Measurements from ENCODE around the gene GABRG3. TPM values are rescaled to one million over a fixed set of nuclear protein-coding genes. Genes with fewer than 3 reads are reported as not detected.

The GABRG3 gene
- total RNA-seq, 1 donor from 2014 or later = not detected

DNA sequence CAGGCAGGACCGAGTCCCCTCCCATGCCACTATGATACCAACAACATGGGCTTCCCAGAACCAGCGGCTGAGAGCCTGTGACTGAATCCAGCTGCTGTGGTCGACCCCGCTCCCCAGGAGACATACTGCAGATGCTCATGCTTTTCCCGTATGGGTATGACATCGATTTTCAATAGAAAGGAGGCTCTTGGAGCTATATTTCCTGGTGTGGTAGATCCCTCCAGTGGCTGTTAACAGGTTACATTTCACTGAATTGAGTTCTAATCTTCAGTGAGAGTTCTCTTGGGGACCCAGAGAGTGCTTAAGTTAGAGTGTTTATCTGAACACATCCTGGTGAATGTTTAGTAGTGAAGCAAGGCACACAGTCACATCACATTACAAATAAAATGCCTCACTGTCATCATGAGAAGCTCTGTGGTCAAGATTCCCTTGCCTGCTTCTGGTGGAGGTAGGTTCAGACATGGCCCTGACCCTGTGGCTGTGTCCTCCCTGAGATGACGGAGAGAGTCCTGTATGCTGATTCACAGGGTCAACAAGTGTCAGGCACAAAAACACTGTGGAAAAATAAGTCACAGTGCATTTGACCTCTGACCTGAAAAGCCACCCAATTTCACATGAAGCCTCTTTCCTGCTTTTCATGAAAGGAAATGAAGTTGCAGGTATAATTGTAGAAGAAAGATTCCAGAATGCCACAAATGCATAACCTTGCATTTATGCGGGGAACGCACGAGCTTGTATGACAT is 110.9 kb downstream of the GABRG3 start:
- H3K9me3 Mint-ChIP-seq = peaks cover 35% of the 10 kb centered on the region
- no peak for DNase-seq (ENCODE audit: low spot score)
- H3K27me3 Mint-ChIP-seq (ENCODE audit: low read depth) = no peaks in the 10 kb centered on the region
- intact Hi-C loops (cut with micrococcal nuclease) = no loop called here
- H3K36me3 Mint-ChIP-seq (ENCODE audit: low read depth) = no peaks in the 10 kb centered on the region
- no peak overlapping the region for H3K4me3 Mint-ChIP-seq (ENCODE audit: low read depth)
- no peak overlapping the region for H3K27ac Mint-ChIP-seq
- H3K4me1 Mint-ChIP-seq (ENCODE audit: low read depth) = no peaks in the 10 kb centered on the region

DNA sequence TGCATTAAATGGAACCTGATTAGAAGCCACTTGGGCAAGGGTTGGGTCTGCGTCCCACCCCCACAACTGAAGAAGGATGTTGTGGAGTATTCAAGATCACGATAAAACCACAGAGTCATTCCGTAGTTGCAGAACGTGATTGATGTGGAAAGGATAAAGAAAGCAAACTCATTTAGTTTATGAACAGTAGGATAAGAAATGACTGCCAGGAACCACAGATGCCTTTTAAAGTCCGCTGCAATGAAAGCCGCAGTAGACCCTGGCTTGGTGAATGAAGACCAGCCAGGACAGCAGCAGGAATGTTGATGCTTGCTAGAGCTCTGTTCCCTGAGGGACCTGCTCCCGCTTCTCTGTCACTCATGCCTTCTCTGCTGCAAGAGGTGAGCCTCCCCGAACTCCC is 111.5 kb downstream of the GABRG3 start:
- no peaks in the 10 kb centered on the region for H3K27me3 Mint-ChIP-seq (ENCODE audit: low read depth)
- no peaks in the 10 kb centered on the region for H3K4me1 Mint-ChIP-seq (ENCODE audit: low read depth)
- H3K36me3 Mint-ChIP-seq (ENCODE audit: low read depth) = no peaks in the 10 kb centered on the region
- H3K4me3 Mint-ChIP-seq (ENCODE audit: low read depth) = no peak overlapping the region
- no peak for DNase-seq (ENCODE audit: low spot score)
- no peak overlapping the region for H3K27ac Mint-ChIP-seq
- intact Hi-C loops (cut with micrococcal nuclease) = no loop called here
- peaks cover 33% of the 10 kb centered on the region for H3K9me3 Mint-ChIP-seq

DNA sequence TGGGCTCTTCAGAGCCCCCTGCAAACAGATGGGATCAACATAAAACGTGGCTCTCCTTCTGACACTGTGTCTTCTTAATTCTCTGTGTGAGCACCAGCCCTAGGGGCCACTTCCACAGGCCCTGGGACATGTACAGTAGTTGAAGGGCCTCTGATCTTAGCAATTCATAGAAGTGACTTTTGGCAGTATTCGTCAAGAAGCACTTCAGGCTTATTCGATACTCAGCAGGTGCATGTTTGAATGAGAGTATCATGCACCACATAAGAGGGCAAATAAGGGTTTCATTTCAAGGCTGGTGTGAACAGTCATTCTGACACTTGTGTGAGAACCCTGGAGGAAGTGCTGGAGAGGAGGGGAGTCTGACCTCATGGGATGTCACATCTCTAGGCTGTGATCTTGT is 113.9 kb downstream of the GABRG3 start:
- no peaks in the 10 kb centered on the region for H3K36me3 Mint-ChIP-seq (ENCODE audit: low read depth)
- DNase-seq (ENCODE audit: low spot score) = no peak
- H3K4me3 Mint-ChIP-seq (ENCODE audit: low read depth) = no peak overlapping the region
- no peaks in the 10 kb centered on the region for H3K4me1 Mint-ChIP-seq (ENCODE audit: low read depth)
- no peak overlapping the region for H3K27ac Mint-ChIP-seq
- intact Hi-C loops (cut with micrococcal nuclease) = no loop called here
- H3K27me3 Mint-ChIP-seq (ENCODE audit: low read depth) = no peaks in the 10 kb centered on the region
- H3K9me3 Mint-ChIP-seq = peaks cover 28% of the 10 kb centered on the region

DNA sequence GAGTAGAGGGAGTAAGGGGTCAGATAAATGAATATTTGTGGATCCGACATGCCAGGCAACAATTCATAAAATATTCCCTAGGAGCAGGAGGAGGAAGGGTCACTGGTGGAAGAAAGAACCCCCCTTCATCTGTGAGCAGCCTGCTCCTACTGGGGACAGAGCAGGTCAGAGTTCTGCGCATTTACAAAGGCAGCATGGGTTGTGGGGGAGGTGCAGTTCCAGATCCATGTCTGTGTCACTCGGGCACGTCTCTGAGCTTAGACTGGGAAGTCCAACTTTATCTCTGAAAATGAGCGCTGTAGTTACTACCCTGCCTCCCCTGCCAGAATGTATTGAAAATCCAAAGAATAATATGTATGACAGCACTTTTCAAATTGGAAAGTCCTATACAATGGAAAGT is 115.2 kb downstream of the GABRG3 start:
- H3K36me3 Mint-ChIP-seq (ENCODE audit: low read depth) = no peaks in the 10 kb centered on the region
- H3K4me3 Mint-ChIP-seq (ENCODE audit: low read depth) = no peak overlapping the region
- H3K9me3 Mint-ChIP-seq = peaks cover 37% of the 10 kb centered on the region
- H3K27ac Mint-ChIP-seq = no peak overlapping the region
- H3K4me1 Mint-ChIP-seq (ENCODE audit: low read depth) = no peaks in the 10 kb centered on the region
- intact Hi-C loops (cut with micrococcal nuclease) = no loop called here
- H3K27me3 Mint-ChIP-seq (ENCODE audit: low read depth) = no peaks in the 10 kb centered on the region
- no peak for DNase-seq (ENCODE audit: low spot score)

DNA sequence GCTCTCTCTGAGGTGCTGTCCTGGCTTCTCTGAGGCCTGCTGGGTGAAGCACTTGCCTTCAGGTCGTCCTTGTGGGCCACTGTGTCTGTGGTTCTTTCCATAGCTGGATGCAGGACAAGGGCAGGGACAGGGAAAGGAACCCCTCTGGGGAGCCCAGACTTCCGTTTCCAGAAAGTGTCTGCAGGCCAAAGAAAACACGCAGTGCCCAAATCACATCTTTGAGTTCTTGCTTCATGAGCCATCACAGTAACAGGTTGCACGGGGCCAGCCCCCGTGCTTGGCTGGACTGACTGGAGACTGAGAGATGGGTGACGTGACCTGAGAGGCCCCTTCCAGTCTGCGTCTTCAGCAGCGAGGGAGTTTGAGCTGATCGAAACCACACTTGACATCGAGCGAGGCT is 115.8 kb downstream of the GABRG3 start:
- Mint-ChIP-seq H3K4me1 (ENCODE audit: low read depth) (no peaks in the 10 kb centered on the region), H3K36me3 (ENCODE audit: low read depth) (no peaks in the 10 kb centered on the region), H3K27me3 (ENCODE audit: low read depth) (no peaks in the 10 kb centered on the region), H3K27ac (no peak overlapping the region), H3K4me3 (ENCODE audit: low read depth) (no peak overlapping the region), H3K9me3 (peaks cover 44% of the 10 kb centered on the region)
- DNase-seq (ENCODE audit: low spot score) = no peak
- intact Hi-C loops (cut with micrococcal nuclease) = no loop called here

DNA sequence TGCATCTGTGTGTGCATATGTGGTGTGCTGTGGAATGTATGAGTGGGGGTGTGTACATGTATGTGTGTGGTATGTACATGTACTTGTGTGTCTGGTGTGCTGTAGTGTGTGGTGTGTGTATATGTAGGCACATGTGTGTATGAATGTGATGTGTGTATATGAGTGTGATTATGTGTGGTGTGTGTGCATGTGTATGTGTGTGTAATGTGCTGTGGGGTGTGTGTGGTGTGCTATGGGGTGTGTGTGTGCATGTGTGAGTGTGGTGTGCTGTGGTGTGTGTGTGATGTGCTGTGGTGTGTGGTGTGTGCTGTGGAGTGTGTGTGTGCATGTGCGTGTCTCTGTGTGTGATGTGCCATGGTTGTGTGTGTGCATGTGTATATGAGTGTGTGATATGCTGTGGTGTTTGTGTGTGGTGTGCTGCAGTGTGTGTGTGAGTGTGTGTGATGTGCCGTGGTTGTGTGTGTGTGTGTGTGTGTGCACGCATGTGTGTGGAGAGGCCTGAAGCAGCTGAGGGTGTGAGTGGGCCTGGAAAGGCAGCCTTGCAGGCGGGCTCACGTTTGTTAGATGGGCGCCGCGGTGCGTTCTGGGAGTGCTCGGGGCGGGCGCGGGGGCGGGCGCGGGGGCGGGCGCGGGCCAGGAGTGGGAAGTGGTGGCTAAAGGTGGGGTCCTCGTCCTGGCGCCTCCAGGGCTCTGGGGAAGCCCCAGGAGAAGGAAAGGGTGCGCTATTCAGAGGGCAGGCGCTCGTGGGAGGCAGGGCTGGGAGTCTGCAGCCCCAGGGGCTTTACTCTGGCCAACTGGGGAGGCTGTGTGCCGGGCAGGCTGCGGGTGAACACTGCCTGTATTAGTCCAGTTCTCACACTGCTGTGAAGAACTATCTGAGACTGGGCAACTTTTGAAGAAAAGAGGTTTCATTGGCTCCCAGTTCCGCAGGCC is 116.9 kb downstream of the GABRG3 start:
- H3K27ac Mint-ChIP-seq = no peak overlapping the region
- intact Hi-C loops (cut with micrococcal nuclease) = no loop called here
- H3K4me1 Mint-ChIP-seq (ENCODE audit: low read depth) = no peaks in the 10 kb centered on the region
- H3K36me3 Mint-ChIP-seq (ENCODE audit: low read depth) = no peaks in the 10 kb centered on the region
- H3K4me3 Mint-ChIP-seq (ENCODE audit: low read depth) = no peak overlapping the region
- DNase-seq (ENCODE audit: low spot score) = no peak
- peaks cover 52% of the 10 kb centered on the region for H3K9me3 Mint-ChIP-seq
- no peaks in the 10 kb centered on the region for H3K27me3 Mint-ChIP-seq (ENCODE audit: low read depth)

DNA sequence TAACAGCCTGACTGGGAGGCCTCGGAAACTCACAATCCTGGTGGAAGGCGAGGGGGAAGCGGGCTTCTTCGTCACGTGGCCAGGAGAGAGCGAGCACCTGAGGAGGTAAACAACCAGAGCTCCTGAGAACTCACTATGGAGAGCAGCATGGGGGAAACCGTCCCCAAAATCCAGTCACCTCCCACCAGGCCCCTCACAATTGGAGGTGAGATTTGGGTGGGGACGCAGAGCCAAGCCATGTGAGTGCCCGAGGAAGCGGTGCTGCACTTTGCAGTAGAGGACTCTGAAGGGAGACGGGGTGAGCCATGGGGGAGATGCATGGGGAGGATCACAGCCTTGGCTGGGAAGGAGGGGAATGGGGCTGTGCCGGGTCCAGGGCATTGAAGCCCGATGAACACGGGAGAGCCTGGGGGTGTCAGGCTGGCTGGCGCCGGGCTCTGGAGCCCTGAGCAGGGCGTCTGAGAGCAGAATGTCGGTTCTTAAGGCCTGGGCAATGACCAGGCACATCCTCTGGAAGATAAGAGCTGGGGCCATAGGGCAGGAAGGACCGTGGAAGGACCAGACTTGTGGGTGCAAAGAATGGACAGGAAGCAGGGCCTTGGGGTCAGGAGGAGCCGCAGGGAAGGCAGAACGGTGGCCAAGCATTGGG is 117.7 kb downstream of the GABRG3 start:
- no peaks in the 10 kb centered on the region for H3K36me3 Mint-ChIP-seq (ENCODE audit: low read depth)
- no peak overlapping the region for H3K27ac Mint-ChIP-seq
- H3K9me3 Mint-ChIP-seq = peaks cover 53% of the 10 kb centered on the region
- H3K4me1 Mint-ChIP-seq (ENCODE audit: low read depth) = no peaks in the 10 kb centered on the region
- no peak for DNase-seq (ENCODE audit: low spot score)
- intact Hi-C loops (cut with micrococcal nuclease) = no loop called here
- no peaks in the 10 kb centered on the region for H3K27me3 Mint-ChIP-seq (ENCODE audit: low read depth)
- H3K4me3 Mint-ChIP-seq (ENCODE audit: low read depth) = no peak overlapping the region

DNA sequence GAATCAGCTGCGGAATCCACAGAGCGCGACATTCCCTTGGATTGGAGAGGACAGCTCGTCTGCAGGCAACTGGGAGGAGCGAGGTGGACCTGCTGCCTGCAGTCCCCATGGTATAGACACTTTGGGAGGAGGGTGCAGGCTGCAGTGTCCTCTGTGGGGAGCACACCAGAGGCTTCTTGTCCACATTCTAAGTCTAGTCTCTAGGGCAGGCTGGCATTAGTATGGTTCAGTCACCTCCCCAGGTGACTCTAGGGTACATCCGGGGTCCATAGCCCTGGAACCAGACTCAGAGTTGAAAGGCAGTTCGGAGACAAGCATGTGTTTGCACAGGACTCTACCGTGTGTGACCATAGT is 118.2 kb downstream of the GABRG3 start:
- peaks cover 54% of the 10 kb centered on the region for H3K9me3 Mint-ChIP-seq
- intact Hi-C loops (cut with micrococcal nuclease) = no loop called here
- no peak overlapping the region for H3K4me3 Mint-ChIP-seq (ENCODE audit: low read depth)
- no peak overlapping the region for H3K27ac Mint-ChIP-seq
- H3K27me3 Mint-ChIP-seq (ENCODE audit: low read depth) = no peaks in the 10 kb centered on the region
- DNase-seq (ENCODE audit: low spot score) = no peak
- no peaks in the 10 kb centered on the region for H3K4me1 Mint-ChIP-seq (ENCODE audit: low read depth)
- no peaks in the 10 kb centered on the region for H3K36me3 Mint-ChIP-seq (ENCODE audit: low read depth)

DNA sequence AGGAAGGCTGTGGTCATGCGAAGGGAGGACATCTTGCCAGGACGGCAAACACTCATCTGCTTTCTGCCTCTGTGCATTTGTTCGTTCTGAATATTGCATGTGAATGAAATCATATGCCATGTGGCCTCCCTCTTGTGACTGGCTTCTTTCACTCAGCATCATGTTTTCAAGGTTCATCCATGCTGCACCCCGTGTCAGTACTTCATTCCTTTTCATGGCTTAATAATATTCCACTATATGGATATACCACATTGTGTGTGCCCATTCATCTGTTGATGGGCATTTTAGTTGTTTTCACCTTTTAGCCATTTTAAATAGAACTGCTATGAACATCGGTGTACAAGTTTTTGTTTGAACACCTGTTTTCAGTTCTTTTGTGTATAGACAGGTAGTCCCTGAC is 118.7 kb downstream of the GABRG3 start:
- Mint-ChIP-seq H3K27me3 (ENCODE audit: low read depth) (no peaks in the 10 kb centered on the region), H3K4me1 (ENCODE audit: low read depth) (no peaks in the 10 kb centered on the region), H3K9me3 (peaks cover 57% of the 10 kb centered on the region), H3K27ac (no peak overlapping the region), H3K36me3 (ENCODE audit: low read depth) (no peaks in the 10 kb centered on the region), H3K4me3 (ENCODE audit: low read depth) (no peak overlapping the region)
- intact Hi-C loops (cut with micrococcal nuclease) = no loop called here
- DNase-seq (ENCODE audit: low spot score) = no peak

DNA sequence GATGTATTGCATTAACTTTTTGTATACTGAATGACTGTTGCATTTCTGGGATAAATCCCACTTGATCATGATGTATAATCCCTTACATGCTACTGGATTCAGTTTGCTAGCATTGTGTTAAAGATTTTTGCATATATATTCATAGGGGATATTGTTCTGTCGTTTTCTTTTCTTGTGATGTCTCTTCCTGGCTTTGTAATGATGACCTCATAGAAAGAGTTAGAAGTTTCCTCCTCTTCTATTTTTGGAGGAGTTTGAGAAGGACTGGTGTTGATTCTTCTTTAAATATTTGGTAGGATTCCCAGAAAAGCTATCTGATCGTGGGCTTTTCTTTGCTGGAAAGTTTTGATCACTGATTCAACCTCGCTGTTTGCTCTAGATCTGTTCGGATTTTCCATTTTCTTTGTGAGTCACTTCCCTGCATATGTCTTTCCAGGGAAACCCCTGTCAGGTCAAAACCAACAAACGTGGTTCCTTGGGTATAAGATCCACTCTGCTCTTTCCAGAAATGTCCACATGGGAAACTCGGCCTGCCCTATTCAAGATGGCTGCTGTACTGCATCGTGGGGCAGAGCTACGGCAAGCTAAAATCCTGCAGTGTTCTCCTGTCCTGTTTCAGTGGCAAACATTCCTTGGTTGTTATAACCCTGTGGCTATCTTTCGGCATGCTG is 120.4 kb downstream of the GABRG3 start:
- intact Hi-C loops (cut with micrococcal nuclease) = no loop called here
- H3K36me3 Mint-ChIP-seq (ENCODE audit: low read depth) = no peaks in the 10 kb centered on the region
- no peak for DNase-seq (ENCODE audit: low spot score)
- H3K27ac Mint-ChIP-seq = no peak overlapping the region
- H3K27me3 Mint-ChIP-seq (ENCODE audit: low read depth) = no peaks in the 10 kb centered on the region
- H3K4me3 Mint-ChIP-seq (ENCODE audit: low read depth) = no peak overlapping the region
- H3K9me3 Mint-ChIP-seq = peaks cover 58% of the 10 kb centered on the region
- H3K4me1 Mint-ChIP-seq (ENCODE audit: low read depth) = no peaks in the 10 kb centered on the region

DNA sequence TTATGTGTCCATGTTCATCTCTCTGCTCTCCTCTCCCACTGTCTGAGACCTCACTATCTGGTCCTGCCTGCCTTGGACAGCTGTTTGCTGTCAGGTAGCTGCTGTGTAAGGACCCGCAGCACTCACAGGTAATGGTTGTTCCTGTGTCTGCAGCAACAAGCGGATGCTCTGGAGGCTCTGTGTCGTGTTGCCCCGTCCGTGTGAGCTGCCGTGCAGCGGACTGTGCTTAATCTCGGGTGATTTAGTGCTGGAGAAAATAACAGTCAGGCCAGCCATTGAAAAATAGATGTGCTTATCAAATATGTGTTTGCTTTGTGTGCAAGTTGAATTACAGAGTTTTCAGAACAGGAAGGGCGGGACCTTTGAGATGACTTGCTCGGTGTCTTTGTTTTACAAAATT is 121.4 kb downstream of the GABRG3 start:
- Mint-ChIP-seq H3K9me3 (peaks cover 57% of the 10 kb centered on the region), H3K36me3 (ENCODE audit: low read depth) (no peaks in the 10 kb centered on the region), H3K4me1 (ENCODE audit: low read depth) (no peaks in the 10 kb centered on the region), H3K27me3 (ENCODE audit: low read depth) (no peaks in the 10 kb centered on the region), H3K27ac (no peak overlapping the region), H3K4me3 (ENCODE audit: low read depth) (no peak overlapping the region)
- no peak for DNase-seq (ENCODE audit: low spot score)
- intact Hi-C loops (cut with micrococcal nuclease) = no loop called here

DNA sequence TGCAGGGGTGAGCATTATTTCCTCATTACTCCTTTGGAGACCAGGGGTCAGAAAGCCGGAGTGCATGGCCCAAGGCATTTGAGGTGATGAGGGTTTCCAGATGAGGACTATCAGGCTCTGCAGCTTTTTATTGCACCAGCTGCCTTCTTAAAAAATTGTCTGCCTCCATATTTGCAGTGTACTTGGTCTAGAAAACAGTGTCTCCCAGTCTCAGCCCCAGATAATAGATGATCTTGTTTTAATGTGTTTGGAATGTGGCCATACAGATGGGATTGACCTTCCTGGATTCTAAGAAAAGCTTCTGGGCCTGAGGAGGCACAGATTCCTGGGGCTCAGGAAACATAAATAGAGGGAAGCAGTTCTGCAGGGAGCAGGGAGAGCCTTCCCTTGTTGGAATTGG is 123.3 kb downstream of the GABRG3 start:
- no peak overlapping the region for H3K4me3 Mint-ChIP-seq (ENCODE audit: low read depth)
- H3K9me3 Mint-ChIP-seq = peaks cover 58% of the 10 kb centered on the region
- intact Hi-C loops (cut with micrococcal nuclease) = no loop called here
- no peaks in the 10 kb centered on the region for H3K4me1 Mint-ChIP-seq (ENCODE audit: low read depth)
- H3K36me3 Mint-ChIP-seq (ENCODE audit: low read depth) = no peaks in the 10 kb centered on the region
- no peak for DNase-seq (ENCODE audit: low spot score)
- H3K27me3 Mint-ChIP-seq (ENCODE audit: low read depth) = no peaks in the 10 kb centered on the region
- H3K27ac Mint-ChIP-seq = no peak overlapping the region

Measured in activated T-helper 2 cell treated with anti-CD3 and anti-CD28 coated beads, Interferon-gamma antibody, Interleukin-2, Interleukin-4, amounts not matched to agents 10 μg/mL and 5 μg/mL and 100 μg/mL, durations not matched to agents 14 hours and 24 hours and 36 hours (primary cell).